Uterus (tissue), 2 donors: ENCODE measurements around the gene GFER.
"Not testable (repeated sequence)": the region's sequence is repeated elsewhere in the genome, so short reads cannot be mapped to it uniquely, and the experiment has no call there.

Source experiments
- CTCF ChIP-seq, 4 experiments: fragments of 200-600 bp in 2 of 4; fragments of 450-650 bp in 2 of 4; sonication (generic) in 2 of 4; IDR thresholded peaks; one replicate each; pipeline ENCODE4 v1.5.1; 2016 to 2019; ENCODE audit warnings: antibody characterized with exemption in 4 of 4, mild to moderate bottlenecking in 2 of 4, moderate library complexity in 1 of 4
- POLR2A ChIP-seq, 2 donors: fragments of 450-650 bp; IDR thresholded peaks; one replicate each; pipeline ENCODE4 v1.6.1; 2016; ENCODE audit warnings: antibody characterized with exemption in 2 of 2, mild to moderate bottlenecking in 1 of 2, moderate library complexity in 1 of 2

- not testable (repeated sequence) for TF ChIP-seq CTCF, POLR2A (IDR thresholded peaks at IDR 0.05)
Measured at GRCh38 chr16:1957434-1958142, 26.4 kb upstream of the GFER start.
